HG02970 (cell line): ENCODE results near the gene ARHGEF17.

Experiments
- ATAC-seq: cut with Tn5 transposase; IDR thresholded peaks from one replicate; pipeline ENCODE4 v1.9.1; 2021; ENCODE audit warnings: mild to moderate bottlenecking, moderate library complexity, moderate number of reproducible peaks; ENCODE audit not compliant: unreplicated experiment, low FRiP score

The ARHGEF17 gene

DNA sequence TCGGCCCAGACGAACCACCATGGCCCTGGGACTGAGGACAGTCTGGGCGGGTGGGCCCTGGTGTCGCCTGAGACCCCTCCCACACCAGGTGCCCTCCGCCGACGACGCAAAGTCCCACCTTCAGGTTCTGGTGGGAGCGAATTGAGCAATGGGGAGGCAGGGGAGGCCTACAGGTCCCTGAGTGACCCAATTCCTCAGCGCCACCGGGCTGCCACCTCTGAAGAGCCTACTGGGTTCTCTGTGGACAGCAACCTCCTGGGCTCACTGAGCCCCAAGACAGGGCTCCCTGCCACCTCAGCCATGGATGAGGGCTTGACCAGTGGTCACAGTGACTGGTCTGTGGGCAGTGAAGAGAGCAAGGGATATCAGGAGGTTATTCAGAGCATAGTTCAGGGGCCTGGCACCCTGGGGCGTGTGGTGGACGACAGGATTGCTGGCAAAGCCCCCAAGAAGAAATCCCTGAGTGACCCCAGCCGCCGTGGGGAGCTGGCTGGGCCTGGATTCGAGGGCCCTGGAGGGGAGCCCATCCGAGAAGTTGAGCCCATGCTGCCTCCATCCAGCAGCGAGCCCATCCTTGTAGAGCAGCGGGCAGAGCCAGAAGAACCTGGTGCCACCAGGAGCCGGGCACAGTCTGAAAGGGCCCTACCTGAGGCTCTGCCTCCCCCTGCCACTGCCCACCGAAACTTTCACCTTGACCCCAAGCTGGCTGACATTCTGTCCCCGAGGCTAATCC is 2.8 kb downstream of the ARHGEF17 start:
- no peak for ATAC-seq

DNA sequence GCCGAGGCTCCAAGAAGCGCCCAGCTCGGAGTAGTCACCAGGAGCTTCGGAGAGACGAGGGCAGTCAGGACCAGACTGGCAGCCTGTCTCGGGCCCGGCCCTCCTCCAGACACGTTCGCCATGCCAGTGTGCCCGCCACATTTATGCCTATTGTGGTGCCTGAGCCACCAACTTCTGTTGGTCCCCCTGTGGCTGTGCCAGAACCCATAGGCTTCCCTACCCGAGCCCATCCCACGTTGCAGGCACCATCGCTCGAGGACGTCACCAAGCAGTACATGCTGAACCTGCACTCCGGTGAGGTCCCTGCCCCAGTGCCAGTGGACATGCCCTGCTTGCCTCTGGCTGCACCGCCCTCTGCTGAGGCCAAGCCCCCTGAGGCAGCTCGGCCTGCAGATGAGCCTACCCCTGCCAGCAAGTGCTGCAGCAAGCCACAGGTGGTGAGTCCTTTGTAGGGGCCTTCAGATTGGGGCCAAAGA is 3.4 kb downstream of the ARHGEF17 start:
- no peak for ATAC-seq

DNA sequence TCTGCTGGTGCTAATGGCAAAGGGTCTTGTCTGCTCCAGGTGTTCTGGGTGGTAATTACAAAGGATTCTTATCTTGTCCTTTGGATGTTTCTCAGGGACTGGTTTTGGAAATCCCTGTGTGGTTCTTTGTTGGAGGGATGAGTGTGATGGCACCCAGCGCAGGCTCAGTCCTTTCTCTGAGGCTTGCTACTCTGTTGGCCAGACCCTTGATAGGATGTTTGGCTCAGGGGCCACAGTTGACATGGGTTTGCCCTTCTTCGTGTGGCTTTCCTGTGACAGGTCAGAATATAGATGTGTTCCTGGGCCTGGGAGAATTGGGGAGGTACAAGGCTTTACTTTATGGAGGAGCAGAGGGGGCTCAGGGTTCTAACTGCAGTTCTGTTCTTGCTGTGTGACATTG is 4.0 kb downstream of the ARHGEF17 start:
- no peak for ATAC-seq

DNA sequence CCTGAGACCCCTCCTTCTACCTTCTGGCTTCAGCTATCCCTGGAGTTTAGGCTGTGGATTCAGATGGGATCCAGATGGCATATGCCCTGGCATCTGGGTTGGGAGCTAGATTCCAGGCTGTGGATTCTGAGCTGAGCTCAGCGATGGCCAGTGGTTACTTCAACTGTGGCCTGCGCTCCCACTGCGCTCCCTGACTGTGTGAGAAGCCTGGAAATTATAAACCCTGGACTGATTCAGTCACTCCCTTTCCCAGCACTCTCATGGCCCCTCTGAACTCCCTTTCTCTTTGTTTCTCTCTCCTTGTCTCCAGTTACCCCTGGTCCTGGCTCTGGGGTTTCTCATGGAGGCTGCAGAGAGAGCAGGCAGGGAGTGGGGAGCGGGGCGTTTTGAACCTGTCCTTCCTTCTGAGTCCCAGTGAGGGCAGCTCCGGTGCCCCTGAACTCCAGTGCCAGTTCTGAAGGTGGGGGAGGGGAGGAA is 4.8 kb downstream of the ARHGEF17 start:
- ATAC-seq = no peak

DNA sequence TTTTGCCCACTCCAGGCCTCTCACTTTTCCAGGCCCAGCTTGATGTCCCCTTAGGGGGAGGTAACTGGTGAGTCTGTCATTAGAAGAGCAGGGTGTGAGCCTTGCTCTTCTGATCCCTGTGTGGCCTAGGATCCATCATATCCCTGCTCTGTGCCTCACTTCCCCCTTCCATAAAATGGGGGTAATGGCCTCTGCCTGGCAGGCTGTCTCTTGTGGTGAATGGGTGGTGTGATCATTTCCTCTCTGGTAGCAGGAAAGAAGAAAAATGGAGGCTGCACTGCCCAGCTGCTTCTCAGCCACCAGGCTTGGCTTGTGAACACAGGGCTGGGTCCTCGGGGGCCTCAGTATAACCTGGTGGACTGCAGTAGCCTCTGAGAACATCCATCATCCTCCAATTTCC is 5.6 kb downstream of the ARHGEF17 start:
- ATAC-seq = no peak

DNA sequence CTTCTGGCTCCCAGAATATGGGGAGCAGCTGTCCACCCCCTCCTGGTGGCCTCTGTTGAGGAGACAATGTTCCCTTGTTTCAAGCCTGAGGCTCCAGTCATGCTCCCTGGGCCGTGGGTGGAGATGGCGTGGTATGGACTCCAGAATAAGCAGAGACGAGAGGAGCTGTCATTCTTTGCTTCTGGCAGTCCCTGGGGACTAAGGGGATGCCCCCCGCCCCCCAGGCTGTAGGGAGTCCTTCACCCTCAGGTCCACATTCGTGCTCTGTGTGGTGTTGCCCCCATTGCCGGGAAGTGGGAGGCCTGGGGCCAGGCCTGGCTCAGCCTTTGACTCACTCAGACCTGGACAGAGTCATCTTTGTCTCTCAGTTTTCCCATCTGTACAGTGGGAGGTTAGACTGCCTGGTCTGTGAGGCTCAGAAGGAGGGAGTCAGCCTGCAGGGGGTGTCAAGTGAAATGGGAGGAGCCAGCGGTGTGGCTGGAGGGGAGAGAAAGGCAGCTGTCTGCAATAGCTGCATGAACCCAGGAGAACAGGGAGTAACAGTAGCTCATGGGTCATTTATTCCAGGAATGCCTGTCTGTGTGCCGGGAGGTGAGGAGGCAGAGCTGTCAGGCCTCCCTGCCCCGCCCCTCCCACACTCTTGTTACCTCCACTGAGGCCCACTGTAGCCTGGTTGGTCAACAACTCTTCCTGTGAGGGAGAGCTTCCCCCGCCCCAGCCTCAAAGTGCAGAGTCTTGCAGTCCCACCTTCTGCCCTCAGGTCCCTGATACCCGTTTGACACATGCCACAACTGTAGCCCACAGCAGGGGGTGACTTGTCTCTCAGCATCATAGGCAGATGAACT is 6.3 kb downstream of the ARHGEF17 start:
- no peak for ATAC-seq

DNA sequence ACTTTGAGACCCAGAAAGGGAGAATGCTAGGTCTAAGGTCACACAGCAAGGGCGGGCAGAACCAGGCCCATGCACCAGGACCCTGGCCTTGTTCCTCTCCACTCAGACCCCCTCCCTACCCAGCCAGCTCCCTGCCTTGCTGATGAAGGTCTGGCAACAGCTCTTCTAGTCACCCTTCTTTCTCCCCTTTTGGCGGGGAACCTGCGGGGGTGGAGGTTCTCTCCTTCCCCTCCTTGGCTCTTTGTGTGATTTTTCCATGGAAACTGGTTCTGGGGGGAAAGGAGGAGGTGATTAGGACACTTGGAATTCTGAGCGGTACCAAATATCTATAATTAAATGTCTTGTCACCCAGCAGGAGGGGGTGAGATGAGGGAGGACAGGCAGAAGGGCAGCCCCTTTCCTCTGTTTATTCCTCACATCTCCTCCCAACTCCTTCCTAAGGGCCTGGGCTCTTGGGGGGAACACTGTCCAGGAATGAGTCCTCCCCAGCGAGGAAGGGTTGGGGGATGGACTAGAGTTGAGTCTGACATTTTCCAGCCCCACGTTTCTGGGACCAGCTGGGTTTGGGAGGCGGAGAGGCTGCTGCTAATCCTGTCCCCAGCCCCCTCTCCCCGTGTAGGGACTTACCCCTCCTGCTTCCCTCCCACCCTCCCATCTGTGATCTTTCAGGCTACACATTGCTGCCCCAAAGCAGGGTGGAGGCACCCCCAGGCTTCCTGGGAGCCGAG is 7.4 kb downstream of the ARHGEF17 start:
- no peak for ATAC-seq

DNA sequence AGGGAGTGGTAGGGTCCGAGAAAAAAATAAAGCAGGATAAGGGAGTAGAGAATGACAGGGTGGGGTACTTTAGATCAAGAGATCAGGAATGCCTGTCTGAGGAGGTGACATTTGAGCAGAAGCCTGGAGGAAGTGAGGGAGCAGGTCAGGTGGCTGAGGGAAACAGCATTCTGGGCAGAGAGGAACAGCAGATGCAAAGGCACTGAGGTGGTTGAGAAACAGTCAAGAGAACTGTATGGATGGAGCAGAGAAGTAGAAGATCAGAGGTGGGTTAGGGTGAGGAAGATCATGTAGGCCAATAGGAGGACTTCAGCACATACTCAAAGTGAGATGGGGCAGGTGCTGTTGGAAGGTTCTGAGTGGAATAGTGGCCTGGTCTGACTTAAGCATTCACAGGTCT is 8.3 kb downstream of the ARHGEF17 start:
- ATAC-seq = no peak

DNA sequence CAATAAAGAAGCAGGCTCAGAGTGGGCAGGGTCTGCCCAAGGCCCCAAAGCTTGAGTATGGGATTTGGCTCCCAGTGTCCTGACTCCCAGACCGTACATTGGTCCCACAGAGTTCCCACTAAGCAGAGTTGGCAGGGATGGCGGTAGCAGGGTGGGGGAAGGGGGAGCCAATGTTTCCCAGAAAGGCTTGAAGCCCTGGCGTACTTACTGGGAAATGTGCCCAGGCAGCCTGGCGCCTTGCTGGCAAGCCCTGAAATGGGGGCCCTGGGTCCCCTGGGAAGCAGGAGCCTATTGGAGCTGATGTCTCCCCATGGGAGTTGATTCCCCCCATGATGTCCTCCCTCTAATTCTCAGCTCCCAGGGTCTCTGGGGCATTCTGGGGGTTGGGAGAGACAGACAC is 9.3 kb downstream of the ARHGEF17 start:
- no peak for ATAC-seq

DNA sequence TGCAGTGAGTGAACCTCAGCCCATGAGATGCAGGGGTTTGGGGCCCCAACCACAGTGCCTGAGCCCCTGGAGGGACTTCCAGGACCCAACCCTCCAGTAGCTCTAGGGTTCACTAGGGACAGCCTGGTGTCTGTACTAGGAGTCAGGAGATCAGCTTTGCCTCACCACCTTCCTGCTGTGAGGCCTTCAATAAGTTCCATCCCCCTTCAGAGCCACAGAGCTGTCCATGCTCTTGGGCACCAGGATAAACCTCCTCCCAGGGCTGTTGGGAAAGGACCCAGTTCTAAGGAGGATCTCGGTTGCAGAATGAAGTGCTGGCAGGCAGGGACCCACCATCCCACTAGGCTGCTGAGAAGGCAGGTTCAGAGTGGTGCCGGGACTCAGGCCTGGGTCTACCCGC is 9.7 kb downstream of the ARHGEF17 start:
- no peak for ATAC-seq

DNA sequence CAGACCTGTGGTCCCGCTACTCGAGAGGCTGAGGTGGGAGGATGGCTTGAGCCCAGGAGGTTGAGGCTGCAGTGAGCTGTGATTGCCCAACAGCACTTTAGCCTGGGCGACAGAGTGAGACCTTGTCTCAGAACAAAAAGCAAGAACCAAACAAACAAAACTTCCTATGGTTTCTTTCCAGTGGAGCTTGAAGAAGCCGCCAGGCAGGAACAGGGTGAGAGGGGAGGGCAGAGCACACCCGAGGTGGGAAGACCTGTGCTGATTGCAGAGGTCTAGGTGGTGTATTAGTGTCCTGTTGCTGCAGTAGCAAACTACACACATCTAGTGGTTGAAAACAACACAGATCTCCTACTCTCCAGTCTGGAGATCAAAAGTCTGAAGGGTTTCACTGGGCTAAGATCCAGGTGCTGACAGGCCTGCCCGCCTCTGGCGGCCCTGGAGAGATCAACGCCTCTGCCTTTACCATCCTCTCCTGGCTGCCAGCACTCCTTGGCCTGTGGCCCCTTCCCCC is 10.5 kb downstream of the ARHGEF17 start:
- ATAC-seq = no peak

DNA sequence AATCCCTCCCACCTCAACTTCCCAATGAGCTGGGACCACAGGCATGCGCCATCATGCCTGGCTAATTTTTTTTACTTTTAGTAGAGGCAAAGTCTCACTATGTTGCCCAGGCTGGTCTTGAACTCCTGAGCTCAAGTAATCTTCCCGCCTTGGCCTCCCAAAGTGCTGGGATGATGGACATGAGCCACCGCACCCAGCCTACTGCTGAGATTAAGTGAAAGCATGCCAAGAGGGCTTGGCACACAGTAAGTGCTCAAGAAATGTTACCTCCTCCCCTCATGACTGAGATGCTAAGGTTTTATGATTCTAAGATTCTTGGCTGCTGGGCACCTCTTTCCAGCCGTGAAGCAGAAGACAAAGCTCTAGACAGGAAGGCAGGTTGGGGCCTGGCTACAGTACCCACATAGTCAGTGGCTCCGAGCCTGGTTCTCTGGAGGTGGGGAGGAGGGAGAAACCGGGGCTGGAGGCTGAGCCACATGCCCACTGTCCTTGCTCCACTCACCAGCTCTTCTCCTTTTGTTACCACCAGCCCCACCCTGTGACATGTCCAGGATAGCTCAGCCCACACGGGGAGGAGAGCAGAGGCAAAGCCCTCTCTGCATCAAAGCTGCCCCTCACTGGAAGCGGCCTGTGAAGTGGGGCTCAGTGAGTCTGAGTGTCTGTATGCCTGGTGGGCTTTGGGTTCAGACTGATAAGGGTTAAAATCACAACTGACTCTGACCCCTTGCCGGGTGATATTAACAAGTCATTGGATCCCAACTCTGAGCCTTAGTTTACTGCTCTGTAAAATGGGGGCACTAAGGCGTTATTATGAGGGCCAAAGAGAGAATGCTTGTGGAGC is 12.9 kb downstream of the ARHGEF17 start:
- ATAC-seq = no peak

DNA sequence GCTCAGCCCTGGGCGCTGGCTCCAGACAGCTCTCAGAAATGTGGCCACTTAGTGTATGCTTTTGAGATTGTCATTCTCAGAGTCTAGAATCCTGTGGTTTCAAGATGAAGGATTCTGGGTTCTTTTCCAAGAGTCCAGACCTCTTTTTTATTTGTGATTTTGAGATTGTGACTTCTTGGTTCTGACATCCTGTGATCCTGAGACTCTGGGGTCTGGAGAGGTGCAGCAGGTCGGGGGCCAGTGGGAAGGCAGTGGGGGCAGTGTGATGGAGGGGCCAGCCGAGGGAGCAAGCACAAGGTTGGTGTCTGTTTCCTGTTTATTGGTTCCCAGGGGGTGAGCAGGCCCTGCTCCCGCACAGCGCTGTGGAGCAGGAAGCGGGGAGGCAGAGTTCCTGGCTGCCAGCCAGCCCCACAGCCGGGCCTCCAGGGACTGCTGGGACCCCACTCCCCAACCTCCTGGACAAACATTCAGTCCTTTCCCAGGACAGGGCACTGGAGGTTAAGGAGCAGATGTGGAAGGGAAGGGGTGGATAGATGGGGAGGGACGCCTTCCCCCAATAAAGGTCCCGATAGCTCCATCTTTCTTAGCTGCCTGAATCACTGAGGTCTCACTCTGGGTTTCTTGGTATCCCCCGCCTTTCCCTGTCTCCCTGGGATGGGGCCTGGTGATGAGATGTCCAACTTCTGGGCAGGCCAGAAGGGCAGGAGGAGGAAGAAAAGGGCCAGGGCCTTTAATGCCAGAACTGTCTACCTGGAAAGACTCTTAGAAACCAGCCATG is 13.7 kb downstream of the ARHGEF17 start:
- no peak for ATAC-seq

DNA sequence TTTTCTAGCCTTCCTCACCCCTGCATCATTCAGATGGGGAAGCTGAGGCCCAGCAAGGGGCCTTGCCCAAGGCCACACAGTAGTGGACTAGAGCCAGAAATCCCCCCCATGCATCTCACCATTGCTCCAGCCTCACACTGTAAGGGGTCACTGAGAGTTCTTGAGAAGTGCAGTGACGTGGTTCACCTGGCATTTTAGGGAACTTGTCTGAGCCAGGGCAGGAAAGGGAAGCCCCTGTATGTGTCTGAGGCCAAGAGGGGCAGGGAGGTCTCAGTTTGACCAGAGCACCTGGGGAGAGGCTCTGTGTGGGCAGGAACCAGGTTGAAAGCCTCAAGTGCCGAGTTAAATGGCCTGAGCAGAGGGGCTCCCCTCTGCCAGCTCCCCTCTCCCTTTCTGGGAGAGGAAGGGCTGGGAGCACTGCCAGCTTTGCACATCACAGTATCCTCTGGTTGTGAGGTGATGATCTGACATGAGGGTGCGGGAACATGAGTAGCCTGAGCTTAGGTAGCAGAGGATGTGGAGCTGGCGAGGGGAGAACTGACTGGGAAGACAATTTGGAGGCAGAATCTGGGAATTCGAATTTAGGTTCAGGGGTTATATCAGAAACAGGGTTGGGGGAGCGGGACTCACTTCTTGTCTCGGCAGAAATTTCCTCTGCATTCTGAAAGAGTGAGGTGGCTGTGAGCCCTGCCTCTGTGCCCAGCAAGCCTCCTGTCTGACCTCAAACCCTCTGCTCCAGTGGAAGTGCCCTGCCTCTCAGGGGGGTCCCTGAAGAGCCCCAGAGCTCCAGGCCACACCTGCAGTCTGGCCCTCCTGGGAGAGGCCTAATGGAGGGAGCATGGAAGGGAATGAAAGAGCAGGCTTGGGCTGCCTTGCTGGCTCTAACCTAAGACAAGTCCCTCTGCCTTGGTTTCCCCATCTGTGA is 14.6 kb downstream of the ARHGEF17 start:
- ATAC-seq = no peak

DNA sequence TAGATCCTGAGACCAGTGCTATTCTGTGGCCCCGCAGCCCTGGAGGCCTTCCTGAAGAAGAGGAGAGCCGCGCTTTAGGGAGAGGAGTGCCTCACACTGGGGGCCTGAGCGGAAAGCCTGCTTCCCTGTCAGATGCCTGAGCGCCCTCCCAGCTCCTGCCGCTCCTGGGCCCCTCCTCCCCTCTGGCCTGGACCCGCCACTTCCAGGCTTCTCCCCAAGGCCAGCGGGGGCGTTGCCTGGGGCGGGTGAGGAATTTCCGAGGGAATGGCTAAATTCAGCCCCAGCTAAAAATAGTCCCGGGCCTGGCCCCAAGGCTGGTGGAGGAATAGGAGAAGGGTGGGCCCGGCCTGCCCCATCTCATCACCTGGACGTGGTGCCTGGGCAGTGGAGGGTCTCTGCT is 15.4 kb downstream of the ARHGEF17 start:
- ATAC-seq = no peak

DNA sequence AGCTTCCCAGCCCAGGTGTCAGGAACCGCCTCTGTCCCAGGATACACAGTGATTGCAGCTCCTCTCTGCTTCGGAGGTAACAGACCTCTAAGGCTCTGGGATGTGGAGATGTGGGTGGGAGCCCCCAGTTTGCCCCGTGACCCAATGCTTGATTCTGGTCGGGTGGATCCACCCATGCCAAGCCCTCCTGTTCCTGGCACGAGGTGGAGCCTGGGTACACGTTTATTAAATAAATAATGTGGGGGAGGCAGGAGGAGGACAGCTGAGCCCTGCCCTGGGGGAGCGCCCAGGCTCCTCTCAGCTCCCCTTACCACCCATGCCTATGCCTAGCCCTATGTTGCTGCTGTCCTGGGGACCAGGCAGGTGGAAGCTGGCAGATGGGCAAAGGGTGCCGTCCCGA is 16.0 kb downstream of the ARHGEF17 start:
- ATAC-seq = no peak

DNA sequence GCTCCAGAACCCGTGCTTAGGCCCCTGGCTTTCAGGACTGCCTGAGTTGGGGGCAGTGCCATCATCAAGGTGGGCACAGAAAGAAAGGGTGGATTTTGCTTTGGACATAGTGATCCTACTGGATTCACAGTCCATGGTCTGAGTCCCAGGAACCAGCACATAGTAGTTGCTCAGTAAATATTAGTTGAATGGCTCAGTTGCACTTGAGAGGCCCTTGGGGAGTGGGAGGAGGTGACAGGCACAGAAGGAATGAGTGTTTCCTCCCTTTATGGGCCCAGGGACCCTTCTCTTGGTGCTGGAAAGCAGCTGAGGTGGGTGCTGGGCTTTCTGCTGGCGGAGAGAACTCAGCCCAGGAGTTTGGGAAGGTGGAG is 16.6 kb downstream of the ARHGEF17 start:
- no peak for ATAC-seq
